Choroid plexus epithelial cell (primary cell): ENCODE results near the gene ABCA10.
"Not testable (repeated sequence)": the region's sequence is repeated elsewhere in the genome, so short reads cannot be mapped to it uniquely, and the experiment has no call there.

ENCODE experiments used
- DNase-seq: peaks from one replicate; pipeline ENCODE4 v3.0.0-alpha.2; 2010; ENCODE audit warnings: low read depth
- H3K4me3 ChIP-seq: 2 replicates; pipeline ENCODE4 v1.5.1; 2011; ENCODE audit warnings: low read depth, mild to moderate bottlenecking, control low read depth, low read length, moderate library complexity
- CTCF ChIP-seq: conservative IDR thresholded peaks from 2 replicates; pipeline ENCODE4 v1.5.1; 2011; ENCODE audit warnings: low read depth, mild to moderate bottlenecking, control low read depth, inconsistent platforms, low read length, moderate library complexity

Gene ABCA10

GRCh38 chr17:69213059-69213813 lies 15.4 kb downstream of the ABCA10 start:
- no peak for TF ChIP-seq CTCF
- no peak for DNase-seq
- no peak overlapping the region for H3K4me3 ChIP-seq

- TF ChIP-seq CTCF: no peak
- no peak for DNase-seq
- no peak overlapping the region for H3K4me3 ChIP-seq
These were observed 20.0 kb downstream of the ABCA10 start for GRCh38 chr17:69208640-69209039.

GRCh38 chr17:69207151-69207550 lies 21.5 kb downstream of the ABCA10 start:
- H3K4me3 ChIP-seq: no peak overlapping the region
- no peak for DNase-seq
- TF ChIP-seq CTCF: no peak

- TF ChIP-seq CTCF: no peak
- no peak overlapping the region for H3K4me3 ChIP-seq
- no peak for DNase-seq
These were observed 30.4 kb downstream of the ABCA10 start for GRCh38 chr17:69198238-69198637.

GRCh38 chr17:69196105-69196653 lies 32.4 kb downstream of the ABCA10 start:
- DNase-seq, H3K4me3 ChIP-seq: not testable (repeated sequence)

- no peak for DNase-seq
- no peak overlapping the region for H3K4me3 ChIP-seq
- TF ChIP-seq CTCF: no peak
These were observed 35.9 kb downstream of the ABCA10 start for GRCh38 chr17:69192754-69193153.

- H3K4me3 ChIP-seq: no peak overlapping the region
- DNase-seq: no peak
- no peak for TF ChIP-seq CTCF
These were observed 39.8 kb downstream of the ABCA10 start for GRCh38 chr17:69188796-69189195.
